GM12892 (cell line): ENCODE data around the gene MSANTD3.

Source experiments
- DNase-seq: peaks from one replicate; pipeline ENCODE4 v3.0.0; 2011; ENCODE audit not compliant: insufficient read length
- FAIRE-seq: peaks from 2 replicates; lab custom pipeline; 2011; peaks lifted over from hg19 to GRCh38; lab: Jason Lieb, UNC
- POLR2A ChIP-seq: IDR thresholded peaks from 2 replicates; pipeline ENCODE4 v1.6.1; 2011; ENCODE audit warnings: low read depth, low read length, control low read depth
- POLR2AphosphoS5 ChIP-seq: IDR thresholded peaks from 2 replicates; pipeline ENCODE4 v1.6.1; 2011; ENCODE audit warnings: low read depth, low read length, control low read depth
- TAF1 ChIP-seq: IDR thresholded peaks from 2 replicates; pipeline ENCODE4 v1.6.1; 2011; ENCODE audit warnings: low read depth, mild to moderate bottlenecking, control low read depth, low read length, borderline replicate concordance

The MSANTD3 gene

DNA sequence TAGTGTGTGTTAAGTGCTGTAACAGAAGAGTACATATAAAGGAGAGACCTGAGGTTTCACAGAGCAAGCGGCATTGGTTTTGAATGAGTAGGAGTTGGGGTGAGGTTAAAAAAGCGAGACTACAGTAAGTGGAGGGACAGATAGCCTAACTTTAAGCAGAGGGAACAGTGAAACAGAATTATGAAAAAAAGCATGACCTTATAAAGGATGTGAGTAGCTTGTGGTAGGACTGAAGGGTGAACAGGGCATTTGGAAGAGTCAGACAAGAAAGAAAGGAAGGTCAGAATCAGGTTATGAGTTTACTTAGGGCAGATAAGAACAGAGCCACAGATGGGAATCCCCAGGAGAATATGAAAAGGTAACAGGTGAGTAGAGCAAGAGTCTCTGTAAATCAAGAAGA is 22.5 kb downstream of the MSANTD3 start:
- TF ChIP-seq POLR2A (no peak), TAF1 (no peak), POLR2AphosphoS5 (no peak)
- no peak for DNase-seq
- peak; percentile 5 for FAIRE-seq

DNA sequence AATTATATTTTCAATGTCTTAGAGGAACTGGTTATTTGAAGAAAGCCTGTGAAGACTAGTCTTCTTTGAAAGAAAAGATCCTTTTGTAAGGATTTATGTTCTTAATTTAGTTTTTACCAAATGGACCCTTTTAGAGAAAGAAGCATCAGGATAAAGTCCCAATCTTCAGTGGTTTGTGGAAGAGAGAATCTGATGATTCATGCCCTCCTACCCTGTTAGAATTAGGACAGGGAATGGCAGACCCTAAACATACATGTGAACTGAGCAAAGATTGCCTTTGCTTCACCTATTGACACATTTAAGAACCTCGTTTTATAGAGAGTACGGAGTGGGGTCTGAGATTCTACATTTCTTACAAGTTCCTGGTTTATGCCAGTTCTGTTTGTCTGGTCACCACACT is 26.0 kb downstream of the MSANTD3 start:
- FAIRE-seq (no peak), DNase-seq (no peak)
- TF ChIP-seq POLR2A (no peak), POLR2AphosphoS5 (no peak), TAF1 (no peak)

DNA sequence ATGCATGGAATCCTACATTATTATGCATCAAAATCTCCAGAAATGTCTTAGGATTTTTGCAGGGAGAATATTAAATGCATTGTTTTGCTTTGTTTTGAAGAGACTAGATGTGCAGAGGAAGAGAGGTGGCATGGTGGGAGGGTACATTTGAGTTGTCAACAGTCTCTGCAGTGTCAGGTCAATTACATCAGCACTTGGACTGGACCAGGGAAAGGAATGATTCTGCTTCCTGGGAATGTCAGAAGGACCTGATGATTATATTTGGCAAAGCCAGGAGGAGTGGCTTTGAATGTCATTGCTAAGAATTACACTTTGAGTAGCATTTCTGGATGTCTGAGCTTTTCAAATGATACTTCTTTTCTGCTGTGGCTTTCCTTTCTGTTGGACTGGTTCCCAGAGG is 28.5 kb downstream of the MSANTD3 start:
- DNase-seq (no peak), FAIRE-seq (no peak)
- TF ChIP-seq TAF1 (no peak), POLR2A (no peak), POLR2AphosphoS5 (no peak)

DNA sequence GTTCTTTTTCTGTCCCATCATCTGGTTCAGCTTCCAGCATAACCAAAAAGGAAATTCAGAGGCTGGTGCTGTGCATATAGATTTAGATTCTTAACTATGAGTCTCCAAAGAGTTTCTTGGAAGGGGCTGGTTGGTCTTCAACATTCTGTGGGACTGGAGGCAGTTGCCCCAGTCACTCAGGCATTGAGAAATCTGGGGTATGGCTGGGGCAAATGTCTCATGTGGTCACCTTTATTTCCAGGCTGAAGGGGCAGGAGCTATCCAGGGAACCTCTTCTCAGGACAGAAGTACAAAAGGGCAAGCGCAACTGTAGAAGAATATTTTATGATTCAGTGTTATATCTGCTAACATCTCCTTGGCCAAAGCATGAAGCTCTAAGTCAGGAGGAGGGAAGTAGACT is 30.6 kb downstream of the MSANTD3 start:
- TF ChIP-seq TAF1, result no peak
- no peak for TF ChIP-seq POLR2AphosphoS5
- no peak for TF ChIP-seq POLR2A
- DNase-seq, result no peak
- FAIRE-seq, result no peak

DNA sequence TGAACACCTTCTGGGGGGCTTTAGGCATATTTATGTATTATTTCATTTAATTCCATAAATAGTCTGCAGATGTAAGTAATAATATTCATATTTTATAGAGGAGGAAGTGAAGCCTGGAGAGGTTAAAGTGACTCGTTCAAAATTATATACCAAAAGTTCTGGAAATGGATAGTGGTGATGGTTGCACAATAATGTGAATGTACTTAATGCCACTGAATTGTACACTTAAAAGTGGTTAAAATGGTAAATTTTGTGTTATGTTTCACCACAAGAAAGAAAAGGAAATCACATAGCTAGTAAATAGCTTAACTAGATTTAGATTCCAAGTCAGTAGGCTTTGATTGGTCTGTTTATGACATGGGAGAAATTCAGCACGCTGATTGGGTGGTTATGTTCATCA is 33.0 kb downstream of the MSANTD3 start:
- FAIRE-seq (no peak), DNase-seq (no peak)
- TF ChIP-seq POLR2A (no peak), TAF1 (no peak), POLR2AphosphoS5 (no peak)

DNA sequence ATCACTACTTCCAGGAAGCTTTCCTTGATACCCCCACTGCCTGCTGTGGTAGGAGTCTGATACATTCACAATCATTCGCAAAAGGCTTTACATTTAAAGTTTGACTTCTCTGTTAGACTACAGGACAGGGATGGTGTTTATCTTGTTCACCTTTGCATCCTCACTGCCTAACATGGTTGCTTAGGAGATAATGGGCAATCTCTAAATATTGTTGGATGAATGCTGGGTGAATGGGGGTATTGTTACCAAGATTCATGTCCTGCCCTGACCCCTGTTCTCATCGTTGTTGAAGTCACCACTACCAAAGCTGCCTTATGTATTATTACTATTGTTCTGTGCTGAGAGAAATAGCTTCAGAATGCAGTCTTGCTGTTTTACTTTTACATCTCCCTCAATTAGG is 38.3 kb downstream of the MSANTD3 start:
- TF ChIP-seq POLR2AphosphoS5 (no peak), TAF1 (no peak), POLR2A (no peak)
- no peak for DNase-seq
- FAIRE-seq, result no peak

DNA sequence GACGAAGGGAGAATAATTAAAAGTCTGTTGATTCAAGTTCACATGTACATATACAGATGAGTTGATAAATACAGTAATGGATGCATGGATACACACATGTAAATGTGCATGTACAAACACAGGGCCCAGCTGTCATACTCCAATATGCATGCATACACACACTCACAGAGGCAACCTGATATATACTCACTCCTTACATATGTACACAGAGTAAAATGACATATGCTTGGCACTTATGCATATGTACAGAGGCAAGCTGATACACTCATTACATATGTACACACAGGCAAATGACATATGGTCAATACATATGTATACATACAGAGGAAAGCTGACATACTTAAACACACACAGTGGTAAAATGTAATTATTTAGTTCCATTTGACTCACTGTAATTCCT is 38.8 kb downstream of the MSANTD3 start:
- no peak for FAIRE-seq
- TF ChIP-seq POLR2AphosphoS5 (no peak), TAF1 (no peak), POLR2A (no peak)
- DNase-seq, result no peak

DNA sequence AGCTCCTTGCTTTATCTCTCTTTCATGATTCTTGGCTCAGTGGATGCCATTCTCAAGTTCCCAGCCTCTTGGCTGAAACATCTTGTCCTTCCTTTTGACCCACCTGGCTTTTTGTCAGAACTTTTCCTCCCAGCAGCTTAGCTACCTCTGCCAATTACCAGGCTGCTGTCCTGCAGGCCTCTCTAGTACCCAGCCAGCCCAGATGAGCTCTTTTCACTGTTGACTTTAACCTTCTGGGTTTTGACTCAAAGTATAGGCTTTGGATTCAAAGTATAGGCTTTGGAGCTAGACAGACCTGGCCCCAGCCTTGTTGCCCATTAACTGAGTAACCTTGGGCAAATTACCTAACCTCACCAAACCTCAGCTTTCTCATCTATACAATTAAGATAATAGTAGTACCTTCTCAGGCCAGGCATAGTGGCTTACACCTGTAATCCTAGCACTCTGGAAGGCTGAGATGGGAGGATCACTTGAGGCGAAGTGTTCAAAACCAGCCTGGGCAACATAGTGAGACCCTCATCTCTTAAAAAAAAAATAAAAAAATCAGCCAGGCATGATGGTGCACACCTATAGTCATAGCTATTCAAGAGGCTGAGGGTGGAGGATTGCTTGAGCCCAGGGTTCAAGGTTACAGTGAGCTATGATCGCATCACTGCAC is 39.4 kb downstream of the MSANTD3 start:
- TF ChIP-seq POLR2AphosphoS5 (no peak), TAF1 (no peak), POLR2A (no peak)
- DNase-seq (no peak), FAIRE-seq (no peak)

DNA sequence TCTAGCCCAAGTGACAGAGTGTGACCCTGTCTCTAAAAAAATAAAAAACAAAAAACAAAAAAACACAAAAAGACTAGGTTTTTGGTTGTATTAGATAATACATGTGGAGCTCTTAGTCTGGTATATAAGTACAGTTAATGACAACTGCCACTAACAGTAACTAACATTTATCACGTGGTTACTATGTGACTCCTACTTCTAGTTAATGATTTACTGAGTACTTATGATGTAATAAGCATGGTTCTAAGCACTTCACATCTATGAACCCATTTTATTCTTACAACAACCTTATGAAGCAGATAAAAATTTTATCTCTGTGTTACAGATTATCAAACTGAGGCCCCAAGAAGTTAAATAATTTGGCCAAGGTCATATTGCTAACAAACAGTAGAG is 39.9 kb downstream of the MSANTD3 start:
- TF ChIP-seq POLR2A (no peak), TAF1 (no peak), POLR2AphosphoS5 (no peak)
- FAIRE-seq (no peak), DNase-seq (no peak)

DNA sequence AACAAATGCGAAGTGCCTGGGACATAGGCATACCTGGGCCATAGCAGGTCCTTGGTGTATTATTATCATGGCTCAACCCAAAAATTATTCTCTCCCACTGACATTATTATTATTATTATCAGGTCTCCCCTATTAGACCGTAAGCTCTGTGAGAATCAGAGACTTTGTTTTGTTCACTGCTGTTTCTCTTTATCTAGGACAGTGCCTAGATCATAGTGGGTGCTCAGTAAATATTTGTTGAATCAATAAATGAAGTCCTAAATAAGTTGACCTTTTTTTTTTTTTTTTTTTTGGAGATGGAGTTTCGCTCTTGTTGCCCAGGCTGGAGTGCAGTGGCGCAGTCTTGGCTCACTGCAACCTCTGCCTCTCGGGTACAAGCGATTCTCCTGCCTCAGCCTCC is 41.1 kb downstream of the MSANTD3 start:
- DNase-seq (no peak), FAIRE-seq (no peak)

DNA sequence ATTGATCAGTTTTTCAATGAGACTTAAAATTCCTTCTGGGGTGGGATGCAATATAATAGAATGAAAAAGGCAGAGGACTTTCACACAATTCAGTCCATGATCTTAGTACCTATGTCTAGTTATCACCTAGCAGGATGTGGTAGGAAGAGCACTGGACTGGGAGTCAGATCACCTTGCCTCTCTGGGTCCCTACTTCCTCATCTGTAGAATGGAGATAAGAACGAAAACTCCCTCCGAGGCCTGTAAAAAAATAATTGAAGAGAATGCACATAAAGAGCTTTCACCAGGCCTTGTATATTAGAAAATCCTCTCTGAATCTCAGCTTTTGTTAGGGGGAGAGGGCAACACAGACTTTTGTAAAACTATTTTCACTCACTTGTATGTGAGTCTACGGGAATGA is 45.3 kb downstream of the MSANTD3 start:
- TF ChIP-seq TAF1 (no peak), POLR2A (no peak), POLR2AphosphoS5 (no peak)
- FAIRE-seq (no peak), DNase-seq (no peak)

More for the DNA sequence above, 41.1 kb downstream of the MSANTD3 start:
- no peak for TF ChIP-seq POLR2AphosphoS5
- TF ChIP-seq TAF1, result no peak
- TF ChIP-seq POLR2A, result no peak

DNA sequence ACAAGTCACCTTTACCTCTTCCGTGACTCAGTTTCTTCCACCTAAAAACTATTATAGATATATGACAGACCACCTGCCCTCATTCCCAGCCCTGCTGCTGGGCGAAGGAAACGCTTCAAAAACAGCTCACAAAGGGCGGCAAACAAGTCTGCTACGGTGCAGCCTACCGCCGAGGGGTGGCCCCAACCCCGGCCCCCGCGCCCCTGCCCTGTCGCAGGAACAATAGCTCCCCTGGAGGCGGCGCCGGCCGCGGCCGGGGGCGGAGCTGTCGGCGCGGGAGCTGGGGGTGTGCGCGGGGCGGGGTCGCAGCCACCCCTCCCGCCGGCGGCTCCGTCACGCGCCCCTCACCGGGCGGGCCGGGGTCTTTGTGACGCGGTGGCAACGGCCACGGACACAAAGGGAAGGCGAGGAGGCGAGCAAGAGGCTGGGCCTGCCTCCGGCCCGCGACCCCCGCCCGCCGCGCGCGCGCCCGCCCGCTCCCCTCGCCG is 45.9 kb downstream of the MSANTD3 start, which contains the start of gene TMEFF1:
Gene TMEFF1 (plus strand): TSS at position 362 of the 488 bp plus-strand sequence. CDS start 396 bp downstream, outside the sequence.
- TF ChIP-seq POLR2AphosphoS5 (no peak), TAF1 (no peak)
- FAIRE-seq (no peak), DNase-seq (peak; percentile 48)
